Embryonic facial prominence (tissue), 1 donor: ENCODE data around the gene ADAMTS7.
"Not testable (repeated sequence)": the region's sequence is repeated elsewhere in the genome, so short reads cannot be mapped to it uniquely, and the experiment has no call there.

Experiments
- DNase-seq: peaks from one replicate; pipeline ENCODE4 v3.0.0-alpha.2; 2016; ENCODE audit errors: extremely low spot score

The ADAMTS7 gene

GRCh38 chr15:78831229-78832207 is 20.3 kb upstream of the ADAMTS7 start:
- no peak for DNase-seq

- DNase-seq, result no peak
Observed at GRCh38 chr15:78830514-78831228, 19.4 kb upstream of the ADAMTS7 start.

DNA sequence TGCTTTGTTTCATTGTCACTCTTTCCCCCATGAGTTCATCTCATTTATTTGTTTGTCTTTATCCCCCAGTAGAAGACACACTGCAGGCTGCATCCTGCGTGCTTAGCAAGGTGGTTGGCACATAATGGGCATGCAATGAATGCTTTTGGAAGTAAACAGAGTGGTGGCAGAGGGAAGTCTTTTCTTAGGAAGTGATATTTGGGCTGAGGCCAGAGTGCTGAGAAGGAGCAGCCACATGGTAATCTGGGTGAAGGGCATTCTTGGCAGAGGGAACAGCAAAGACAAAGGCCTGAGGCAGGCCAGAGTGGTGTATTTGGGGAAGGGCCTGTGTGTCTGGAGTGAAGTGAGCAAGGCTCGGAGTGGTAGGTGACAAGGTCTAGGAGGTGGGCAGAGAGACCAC is 17.7 kb upstream of the ADAMTS7 start:
- DNase-seq, result no peak

DNA sequence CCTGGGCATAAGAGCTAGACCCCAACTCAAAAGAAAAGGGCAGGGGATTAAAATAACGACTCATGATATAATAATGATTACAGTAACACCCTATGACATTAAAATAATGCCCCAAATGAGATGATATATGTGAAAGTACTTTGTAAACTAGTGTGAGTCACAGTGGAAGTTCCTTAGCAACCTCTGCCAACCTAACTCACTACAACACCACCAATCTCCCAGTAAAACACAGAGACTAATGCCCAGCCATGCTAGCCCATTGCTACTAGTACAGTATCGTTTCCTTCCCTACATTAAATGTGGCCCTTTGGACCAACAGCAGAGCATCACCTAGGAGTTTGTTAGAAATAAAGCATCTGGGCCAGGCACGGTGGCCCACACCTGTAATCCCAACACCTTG is 11.2 kb upstream of the ADAMTS7 start:
- DNase-seq, result no peak

DNA sequence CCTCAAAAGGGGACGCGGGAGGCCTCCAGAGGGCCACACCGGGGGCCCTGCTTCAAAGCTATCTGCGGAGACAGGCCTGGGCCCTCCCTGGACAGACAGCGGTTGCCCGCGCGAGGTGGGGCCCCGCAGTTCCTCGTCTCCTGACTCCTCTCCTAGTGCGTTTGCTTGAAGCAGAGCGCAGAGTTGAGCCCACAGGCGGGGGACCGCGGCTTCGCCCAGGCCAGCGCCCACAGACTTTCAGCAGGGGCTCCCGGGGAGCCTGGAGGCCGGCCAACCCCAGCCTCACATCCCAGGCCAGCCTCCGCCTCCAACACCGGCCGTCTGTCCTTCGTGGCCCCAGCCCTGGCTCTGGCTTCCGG is 540 bp upstream of the ADAMTS7 start:
- DNase-seq, result no peak

DNA sequence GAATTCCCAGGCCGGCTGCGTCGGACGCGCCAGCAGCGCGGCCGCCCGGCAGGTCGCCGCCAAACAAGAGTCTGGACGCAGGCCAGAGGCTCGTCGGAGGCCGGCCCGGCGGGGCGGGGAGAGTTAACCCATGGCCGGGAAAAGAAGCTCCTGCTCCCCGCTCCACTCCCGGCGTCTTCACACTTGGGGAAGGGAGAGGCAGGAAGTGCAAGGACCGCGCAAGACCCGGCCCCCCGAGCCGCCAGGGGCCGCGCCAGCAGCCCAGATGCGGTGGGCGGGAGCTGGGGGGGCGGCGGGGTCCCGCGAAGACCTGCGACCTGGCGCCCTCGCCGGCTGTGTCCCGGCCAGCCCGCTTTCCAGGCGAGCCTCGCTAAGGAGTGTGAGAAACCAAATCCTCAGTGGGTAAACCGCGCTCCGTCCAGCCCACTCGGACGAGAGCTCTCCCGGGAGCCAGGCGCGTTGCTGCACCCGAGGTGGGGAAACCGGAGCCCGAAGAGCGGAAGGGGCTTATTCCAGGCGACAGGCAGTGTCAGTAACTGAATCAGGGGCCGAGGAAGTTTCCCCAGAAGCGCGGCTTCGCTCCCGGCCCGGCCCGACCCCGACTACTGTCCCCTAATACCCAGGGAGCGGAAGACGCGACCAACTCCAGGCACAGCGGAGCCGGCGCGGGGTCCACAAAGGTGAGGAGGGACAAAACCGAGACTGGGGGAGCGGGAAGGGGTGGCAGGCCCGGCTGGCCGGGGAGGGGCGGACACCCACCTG is 721 bp downstream of the ADAMTS7 start:
- DNase-seq, result no peak

- no peak for DNase-seq
Observed at GRCh38 chr15:78810003-78810361, 1.3 kb downstream of the ADAMTS7 start.

DNA sequence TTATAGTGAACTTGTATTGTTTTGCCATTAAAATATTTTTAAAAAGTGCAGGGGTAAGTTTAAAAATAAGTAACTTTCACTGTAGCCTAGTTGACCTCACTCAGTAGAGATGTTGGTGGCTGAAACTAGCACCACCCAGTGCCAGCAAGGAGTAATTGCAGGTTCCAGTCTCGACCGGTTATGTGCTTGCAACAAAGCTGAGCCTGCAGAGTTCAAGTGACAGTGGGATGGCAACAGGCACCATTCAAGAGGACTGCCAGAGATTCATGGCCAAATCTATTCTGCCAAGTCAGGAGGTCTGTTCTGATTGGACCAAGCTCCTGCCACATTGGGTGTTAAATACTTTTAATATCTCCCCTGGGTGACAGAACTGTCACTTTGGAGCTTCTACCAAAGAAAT is 2.7 kb downstream of the ADAMTS7 start:
- DNase-seq, result no peak

DNA sequence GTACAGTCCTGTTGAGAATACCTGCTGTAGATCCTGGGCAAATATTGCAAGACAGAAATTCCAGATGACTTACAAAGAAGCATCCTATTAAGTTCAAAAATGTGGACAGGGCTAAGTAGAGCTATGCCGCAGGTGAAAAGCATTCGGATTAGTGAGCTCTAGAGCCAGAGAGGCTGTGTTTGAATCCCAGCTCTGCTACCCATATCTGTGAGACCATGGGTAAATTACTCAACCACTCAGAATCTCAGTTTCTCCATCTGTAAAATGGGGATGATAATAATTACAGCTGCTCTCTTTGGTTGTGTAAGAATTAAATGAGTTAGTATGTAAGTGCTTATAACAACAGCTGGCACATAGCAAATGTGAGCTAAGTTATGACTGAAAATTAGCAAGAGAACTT is 3.9 kb downstream of the ADAMTS7 start:
- DNase-seq, result no peak

DNA sequence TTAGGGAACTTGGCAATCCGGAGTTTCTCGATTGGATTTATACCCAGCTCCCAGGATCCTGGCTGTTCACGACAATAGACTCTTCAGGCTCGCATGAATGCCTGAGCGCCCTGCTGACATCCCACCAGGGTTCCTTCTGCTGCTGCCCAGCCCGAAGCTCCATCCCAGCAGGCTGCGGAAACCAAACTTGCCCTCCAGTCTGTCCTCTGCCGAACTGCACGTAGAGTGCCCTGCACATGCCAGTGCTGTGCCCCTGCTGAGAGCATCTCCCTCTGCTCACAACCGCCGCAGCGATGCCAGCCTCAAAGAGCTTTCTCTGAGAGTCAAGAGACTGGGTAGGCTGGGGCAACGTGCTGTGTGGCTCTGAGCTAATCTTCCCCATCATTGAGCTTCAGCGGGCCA is 6.9 kb downstream of the ADAMTS7 start:
- DNase-seq, result no peak

DNA sequence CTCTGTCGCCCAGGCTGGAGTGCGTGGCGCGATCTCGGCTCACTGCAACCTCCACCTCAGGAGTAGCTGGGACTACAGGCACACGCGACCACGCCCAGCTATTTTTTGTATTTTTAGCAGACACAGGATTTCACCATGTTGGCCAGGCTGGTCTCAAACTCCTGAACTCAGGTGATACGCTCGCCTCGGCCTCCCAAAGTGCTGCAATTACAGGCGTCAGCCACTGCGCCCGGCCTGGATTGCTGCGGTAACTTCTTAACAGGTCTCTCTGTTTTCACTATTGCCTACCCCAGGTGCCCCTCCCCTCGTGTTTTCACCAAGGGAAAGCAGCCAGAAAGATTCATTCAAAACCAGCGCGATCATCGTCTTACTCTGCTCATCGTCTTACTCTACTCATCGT is 10.5 kb downstream of the ADAMTS7 start:
- DNase-seq, result no peak

DNA sequence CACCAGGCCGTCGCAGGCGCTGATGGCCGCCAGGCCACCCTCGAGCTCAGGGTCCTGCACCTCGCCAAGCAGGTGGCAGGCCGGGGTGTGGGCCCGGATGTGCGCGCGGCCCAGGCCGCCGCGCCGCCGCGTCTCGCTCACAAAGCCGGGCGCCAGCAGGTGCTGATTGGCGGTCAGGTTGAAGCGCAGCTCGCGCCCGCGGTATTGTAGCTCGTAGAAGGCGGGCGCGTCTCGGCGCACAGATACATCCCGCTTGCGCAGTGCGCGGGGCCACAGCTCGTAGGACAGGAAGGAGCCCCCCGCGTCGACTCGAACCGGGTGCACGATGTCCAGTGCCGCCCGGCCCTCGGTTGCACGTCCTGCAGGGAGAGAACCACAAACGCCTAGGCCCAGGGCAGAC is 11.1 kb downstream of the ADAMTS7 start:
- no peak for DNase-seq

DNA sequence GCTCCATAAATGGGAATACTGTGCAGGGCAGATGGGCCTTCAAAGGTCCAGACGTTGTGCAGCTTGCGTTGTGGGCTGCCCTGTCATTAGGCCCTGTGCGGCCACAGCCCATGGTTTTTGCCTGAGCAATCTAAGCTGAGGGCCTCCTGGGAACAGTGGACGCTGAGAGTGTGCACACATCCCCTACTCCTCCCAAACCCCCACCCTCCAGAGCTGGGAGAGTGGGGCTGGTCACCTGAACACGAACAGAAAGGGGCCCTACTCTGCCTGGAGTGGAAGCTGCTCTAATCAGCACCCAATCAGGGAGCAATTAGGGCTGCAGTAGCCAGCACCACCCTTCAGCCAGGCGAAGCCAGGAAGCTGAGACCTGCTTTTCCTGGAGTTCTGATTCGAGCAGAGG is 12.2 kb downstream of the ADAMTS7 start:
- DNase-seq, result not testable (repeated sequence)

DNA sequence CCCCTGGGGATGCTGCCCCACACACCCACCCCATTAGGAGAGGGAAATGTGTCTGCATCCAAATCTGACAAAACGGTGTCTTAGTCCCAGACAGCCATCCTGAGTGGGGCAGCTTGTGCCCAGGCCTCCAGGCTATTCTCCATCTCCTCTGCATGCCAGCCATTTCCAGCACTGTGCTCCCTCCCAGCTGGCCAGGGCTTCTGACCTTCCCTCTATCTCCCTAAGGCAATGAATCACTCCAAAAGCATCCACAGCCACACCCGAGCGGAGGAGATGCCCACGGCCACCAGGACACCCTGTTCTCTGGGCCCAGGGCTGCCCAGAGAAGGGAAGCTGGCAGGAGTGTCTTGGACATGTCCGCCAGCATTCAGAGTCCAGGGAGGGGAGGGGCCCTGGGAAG is 12.9 kb downstream of the ADAMTS7 start:
- DNase-seq, result not testable (repeated sequence)

- no peak for DNase-seq
Observed at GRCh38 chr15:78797951-78798350, 13.3 kb downstream of the ADAMTS7 start.

DNA sequence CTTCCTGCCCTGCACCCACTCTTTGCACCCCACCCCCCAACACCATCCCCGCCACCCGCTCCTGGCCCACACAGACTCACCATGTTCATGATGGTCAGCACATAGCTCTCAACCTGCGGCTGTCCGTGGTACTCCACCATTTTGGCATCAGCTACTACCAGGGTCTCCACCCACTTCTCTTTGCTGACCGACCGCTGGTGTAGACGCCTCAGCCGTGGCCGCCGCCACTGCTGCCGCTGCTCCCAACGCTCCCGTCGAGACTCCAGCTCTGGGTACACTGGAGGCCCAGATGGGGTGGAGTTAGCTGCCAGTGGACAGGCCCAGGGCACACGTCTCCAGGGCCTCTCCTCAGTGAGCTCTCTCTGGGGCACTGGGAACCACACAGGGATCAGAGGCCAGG is 14.8 kb downstream of the ADAMTS7 start:
- no peak for DNase-seq

- DNase-seq, result no peak
Observed at GRCh38 chr15:78795043-78795442, 16.2 kb downstream of the ADAMTS7 start.

DNA sequence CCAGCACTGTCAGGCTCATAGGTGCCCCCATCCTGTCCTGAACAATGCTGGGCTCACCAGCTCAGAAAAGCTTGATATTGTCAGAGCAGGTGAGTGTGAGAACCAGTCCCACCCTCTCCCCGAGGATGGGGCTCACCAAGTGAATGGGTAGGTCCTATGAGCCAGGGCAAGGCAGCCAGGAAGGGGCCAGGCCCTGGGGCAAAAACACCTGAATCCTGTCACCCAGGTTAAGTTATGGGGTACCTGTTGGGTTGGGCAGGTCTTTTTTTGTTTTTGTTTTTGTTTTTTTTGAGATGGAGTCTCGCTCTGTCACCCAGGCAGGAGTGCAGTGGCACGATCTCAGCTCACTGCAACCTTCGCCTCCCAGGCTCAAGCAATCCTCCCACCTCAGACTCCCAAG is 16.8 kb downstream of the ADAMTS7 start:
- not testable (repeated sequence) for DNase-seq

- DNase-seq, result no peak
Observed at GRCh38 chr15:78791357-78791756, 19.9 kb downstream of the ADAMTS7 start.

DNA sequence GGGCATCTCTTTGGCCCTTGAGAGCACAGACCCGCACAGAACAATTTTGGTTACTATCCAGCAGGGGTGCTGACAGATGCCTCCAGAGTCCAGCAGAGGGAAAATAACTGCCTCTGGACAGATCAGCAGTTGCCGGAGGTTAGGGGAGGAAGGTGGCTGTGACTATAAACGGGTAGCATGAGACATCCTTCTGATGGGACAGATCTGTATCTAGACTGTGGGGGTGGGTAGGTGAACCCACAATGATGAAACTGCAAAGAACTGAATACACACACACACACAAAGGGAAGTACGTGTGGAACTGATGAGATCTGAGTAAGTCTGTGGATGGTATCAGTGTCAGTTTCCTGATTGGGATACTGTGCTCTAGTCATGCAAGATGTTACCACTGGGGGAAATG is 21.2 kb downstream of the ADAMTS7 start:
- DNase-seq, result no peak

DNA sequence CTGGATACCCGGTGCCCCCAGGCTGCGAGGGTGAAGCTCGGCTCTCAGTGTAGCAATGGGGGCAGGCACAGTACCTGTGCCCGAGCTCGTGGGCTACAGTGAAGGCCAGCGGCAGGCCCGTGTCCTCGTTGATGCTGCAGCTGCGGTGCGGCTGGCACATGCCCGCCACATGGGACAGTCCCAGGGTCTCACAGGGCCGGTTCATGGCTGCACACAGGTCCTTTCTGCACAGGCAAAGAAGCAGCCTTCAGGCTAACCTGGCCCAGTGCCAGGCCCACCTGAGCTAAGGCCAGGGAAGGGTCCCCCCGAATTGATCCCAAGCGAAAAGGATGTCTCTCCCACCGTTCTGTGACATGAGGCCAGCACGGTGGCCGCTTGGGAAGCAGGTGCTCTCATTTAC is 21.6 kb downstream of the ADAMTS7 start:
- no peak for DNase-seq

- DNase-seq, result no peak
Observed at GRCh38 chr15:78788016-78788660, 23.1 kb downstream of the ADAMTS7 start.
